Measurements from ENCODE around the gene C2orf78.

Gene C2orf78

GRCh38 chr2:73812635-73813034, 28.7 kb downstream of the C2orf78 start:
- H3K36me3 ChIP-seq (ENCODE audit: insufficient read depth, low read length), result no peaks in the 10 kb centered on the region
- H4K20me1 ChIP-seq (ENCODE audit: insufficient read depth, low read length, poor library complexity, severe bottlenecking), result no peaks in the 10 kb centered on the region
- H3K9me2 ChIP-seq (replicated peaks; ENCODE audit: low read depth, low read length), result no peaks in the 10 kb centered on the region
- H2AFZ ChIP-seq (ENCODE audit: low read length), result peak overlapping the region; percentile 2; the same call in 1 of the 2 replicates
- H3K27me3 ChIP-seq (ENCODE audit: insufficient read depth, low read length, poor library complexity, severe bottlenecking), result no peaks in the 10 kb centered on the region
- H3K4me1 ChIP-seq (ENCODE audit: insufficient read depth, low read length, poor library complexity, severe bottlenecking), result no peaks in the 10 kb centered on the region
- no peaks in the 10 kb centered on the region for H3F3A ChIP-seq (ENCODE audit: low read depth)
- no peak overlapping the region for H3K4me2 ChIP-seq (ENCODE audit: low read depth, low read length, poor library complexity, severe bottlenecking)
- no peak for TF ChIP-seq CTCF (conservative IDR thresholded peaks at IDR 0.05; ENCODE audit: low read length)
- no peak for TF ChIP-seq EZH2phosphoT487 (IDR thresholded peaks at IDR 0.05; ENCODE audit: borderline replicate concordance)
- H3K9me3 ChIP-seq (ENCODE audit: insufficient read depth, low read depth, low read length), result no peaks in the 10 kb centered on the region
- no peak overlapping the region for H3K9ac ChIP-seq (ENCODE audit: low read depth, low read length, poor library complexity, severe bottlenecking)
- no peak overlapping the region for H3K4me3 ChIP-seq (ENCODE audit: low read length, poor library complexity, severe bottlenecking)
- H3K79me2 ChIP-seq (ENCODE audit: insufficient read depth, low read length), result no peaks in the 10 kb centered on the region

- no peaks in the 10 kb centered on the region for H3K27me3 ChIP-seq (ENCODE audit: insufficient read depth, low read length, poor library complexity, severe bottlenecking)
- TF ChIP-seq CTCF (conservative IDR thresholded peaks at IDR 0.05; ENCODE audit: low read length) (no peak), EZH2phosphoT487 (IDR thresholded peaks at IDR 0.05; ENCODE audit: borderline replicate concordance) (no peak)
- H2AFZ ChIP-seq (ENCODE audit: low read length), result no peak overlapping the region
- H4K20me1 ChIP-seq (ENCODE audit: insufficient read depth, low read length, poor library complexity, severe bottlenecking), result no peaks in the 10 kb centered on the region
- no peak overlapping the region for H3K4me2 ChIP-seq (ENCODE audit: low read depth, low read length, poor library complexity, severe bottlenecking)
- H3K4me1 ChIP-seq (ENCODE audit: insufficient read depth, low read length, poor library complexity, severe bottlenecking), result no peaks in the 10 kb centered on the region
- no peaks in the 10 kb centered on the region for H3F3A ChIP-seq (ENCODE audit: low read depth)
- H3K36me3 ChIP-seq (ENCODE audit: insufficient read depth, low read length), result no peaks in the 10 kb centered on the region
- H3K79me2 ChIP-seq (ENCODE audit: insufficient read depth, low read length), result no peaks in the 10 kb centered on the region
- no peak overlapping the region for H3K9ac ChIP-seq (ENCODE audit: low read depth, low read length, poor library complexity, severe bottlenecking)
- no peaks in the 10 kb centered on the region for H3K9me3 ChIP-seq (ENCODE audit: insufficient read depth, low read depth, low read length)
- no peaks in the 10 kb centered on the region for H3K9me2 ChIP-seq (replicated peaks; ENCODE audit: low read depth, low read length)
- no peak overlapping the region for H3K4me3 ChIP-seq (ENCODE audit: low read length, poor library complexity, severe bottlenecking)
Measured at GRCh38 chr2:73818296-73818695, 34.3 kb downstream of the C2orf78 start.

GRCh38 chr2:73821227-73821626, 37.2 kb downstream of the C2orf78 start:
- Histone ChIP-seq H3K4me1 (ENCODE audit: insufficient read depth, low read length, poor library complexity, severe bottlenecking) (no peaks in the 10 kb centered on the region), H3K4me3 (ENCODE audit: low read length, poor library complexity, severe bottlenecking) (no peak overlapping the region), H3K79me2 (ENCODE audit: insufficient read depth, low read length) (no peaks in the 10 kb centered on the region), H2AFZ (ENCODE audit: low read length) (no peak overlapping the region; the same call in 1 of the 2 replicates), H3K36me3 (ENCODE audit: insufficient read depth, low read length) (no peaks in the 10 kb centered on the region), H3K4me2 (ENCODE audit: low read depth, low read length, poor library complexity, severe bottlenecking) (no peak overlapping the region), H3K9ac (ENCODE audit: low read depth, low read length, poor library complexity, severe bottlenecking) (no peak overlapping the region), H3K9me2 (replicated peaks; ENCODE audit: low read depth, low read length) (no peaks in the 10 kb centered on the region), H3K9me3 (ENCODE audit: insufficient read depth, low read depth, low read length) (no peaks in the 10 kb centered on the region), H3K27me3 (ENCODE audit: insufficient read depth, low read length, poor library complexity, severe bottlenecking) (no peaks in the 10 kb centered on the region), H4K20me1 (ENCODE audit: insufficient read depth, low read length, poor library complexity, severe bottlenecking) (no peaks in the 10 kb centered on the region), H3F3A (ENCODE audit: low read depth) (no peaks in the 10 kb centered on the region)
- TF ChIP-seq EZH2phosphoT487 (IDR thresholded peaks at IDR 0.05; ENCODE audit: borderline replicate concordance) (no peak), CTCF (conservative IDR thresholded peaks at IDR 0.05; ENCODE audit: low read length) (no peak)

Measured in Loucy (cell line).